HepG2 (cell line): Measurements from ENCODE around the gene RTP4. TPM values are rescaled to one million over a fixed set of nuclear protein-coding genes. Genes with fewer than 3 reads are reported as not detected.

Experiments used
- ATAC-seq: fragments of 200-7000 bp; cut with Tn5 transposase; 3 replicates; pipeline ENCODE4 v1.9.1; 2020; ENCODE audit warnings: mild to moderate bottlenecking, moderate library complexity
- BruUV-seq: library from RNA; stranded (reverse); fragments of 400-500 nt; replicated peaks from 2 replicates; lab custom pipeline; 2021; lab: Mats Ljungman, UMichigan
- CTCF ChIA-PET: fragments of 300-600 bp; formaldehyde crosslinking; extraction: SDS; loops from one replicate; lab custom pipeline; 2021; ENCODE audit warnings: low total read pairs, inconsistent platforms, low intra/inter-chr PET ratio; lab: Yijun Ruan, JAX
- POLR2A ChIA-PET: fragments of 350-600 bp; sonication (Branson Sonifier 250); formaldehyde crosslinking; loops from one replicate; lab custom pipeline; 2020; ENCODE audit warnings: antibody characterized with exemption, inconsistent platforms; lab: Yijun Ruan, JAX
- DNase-seq: peaks from one replicate; pipeline ENCODE4 v3.0.0-alpha.2; 2015; ENCODE audit warnings: low spot score
- FAIRE-seq: peaks from 3 replicates; lab custom pipeline; 2011; peaks lifted over from hg19 to GRCh38; lab: Jason Lieb, UNC
- H2AFZ ChIP-seq: one replicate; pipeline ENCODE4 v1.6.1; 2011; ENCODE audit warnings: low read length, inconsistent platforms
- H3K27ac ChIP-seq: fragments of 300-600 bp; 3 replicates; pipeline ENCODE4 v1.8.0; 2011; ENCODE audit warnings: mixed run types, mild to moderate bottlenecking, mixed read lengths, low read length, inconsistent platforms; ENCODE audit not compliant: insufficient read depth; ENCODE audit errors: extremely low read length
- H3K27me3 ChIP-seq, 2 experiments: fragments of 200-600 bp in 1 of 2; 2 replicates in 1 of 2; 3 replicates in 1 of 2; pipeline versions ENCODE4 v1.6.0 to v1.8.0; 2011; ENCODE audit warnings: low read length in 2 of 2, mild to moderate bottlenecking in 2 of 2, moderate library complexity in 2 of 2, inconsistent platforms in 1 of 2; ENCODE audit not compliant: insufficient read depth in 2 of 2, control insufficient read depth in 1 of 2
- H3K36me3 ChIP-seq, 2 experiments: fragments of 200-600 bp in 1 of 2; replicated peaks in 1 of 2; 2 replicates in 1 of 2; 3 replicates in 1 of 2; pipeline versions ENCODE4 v1.5.1 to v1.8.0; 2011; ENCODE audit warnings: low read length in 2 of 2, inconsistent platforms in 1 of 2; ENCODE audit not compliant: insufficient read depth in 2 of 2, control insufficient read depth in 1 of 2
- H3K4me1 ChIP-seq: 2 replicates; pipeline ENCODE4 v1.5.1; 2012; ENCODE audit warnings: low read length, inconsistent platforms; ENCODE audit not compliant: insufficient read depth
- H3K4me2 ChIP-seq: 2 replicates; pipeline ENCODE4 v1.6.0; 2011; ENCODE audit warnings: low read depth, low read length, inconsistent platforms
- H3K4me3 ChIP-seq, 3 experiments: fragments of 200-600 bp in 1 of 3; sonication (generic), shearing (Covaris generic) in 1 of 3; replicated peaks in 1 of 3; 2 replicates each; pipeline ENCODE4 v1.5.1; 2011 to 2016; ENCODE audit warnings: low read length in 3 of 3, inconsistent platforms in 2 of 3, low read depth in 2 of 3, mild to moderate bottlenecking in 2 of 3, control low read depth in 1 of 3, mixed read lengths in 1 of 3; ENCODE audit not compliant: insufficient read depth in 1 of 3
- H3K79me2 ChIP-seq: one replicate; pipeline ENCODE4 v1.6.1; 2011; ENCODE audit warnings: low read length, inconsistent platforms; ENCODE audit not compliant: insufficient read depth
- H3K9ac ChIP-seq: 2 replicates; pipeline ENCODE4 v1.6.0; 2011; ENCODE audit warnings: mild to moderate bottlenecking, low read depth, low read length, inconsistent platforms; ENCODE audit not compliant: insufficient read depth
- H3K9me3 ChIP-seq: 2 replicates; pipeline ENCODE4 v1.5.1; 2012; ENCODE audit warnings: mild to moderate bottlenecking, low read length
- H4K20me1 ChIP-seq: 2 replicates; pipeline ENCODE4 v1.6.0; 2011; ENCODE audit warnings: inconsistent platforms, mild to moderate bottlenecking, low read length, moderate library complexity; ENCODE audit not compliant: insufficient read depth
- AHDC1 ChIP-seq: sonication (generic); formaldehyde crosslinking; IDR thresholded peaks from 2 replicates; pipeline ENCODE4 v1.5.1; 2020; ENCODE audit warnings: mild to moderate bottlenecking, missing genetic modification reagents, borderline replicate concordance
- ATF6 ChIP-seq: sonication (generic); formaldehyde crosslinking; conservative IDR thresholded peaks from 2 replicates; pipeline ENCODE4 v1.4.0; 2020; ENCODE audit warnings: missing genetic modification reagents
- CEBPZ ChIP-seq: IDR thresholded peaks from 2 replicates; pipeline ENCODE4 v1.6.1; 2012; ENCODE audit warnings: low read length, improper control_type of control experiment
- CENPX ChIP-seq: sonication (generic); formaldehyde crosslinking; IDR thresholded peaks from 2 replicates; pipeline ENCODE4 v1.9.0; 2021; ENCODE audit warnings: mild to moderate bottlenecking, missing genetic modification reagents, moderate library complexity
- FOXP1 ChIP-seq, 2 experiments: fragments of 450-650 bp in 1 of 2; IDR thresholded peaks; 2 replicates each; pipeline ENCODE4 v1.6.1; 2017 to 2018; ENCODE audit warnings: antibody characterized with exemption in 1 of 2
- SMAD1 ChIP-seq: sonication (generic); formaldehyde crosslinking; IDR thresholded peaks from 2 replicates; pipeline ENCODE4 v1.4.0; 2020; ENCODE audit warnings: missing genetic modification reagents, low read depth, mild to moderate bottlenecking, borderline replicate concordance
- SRF ChIP-seq: IDR thresholded peaks from 2 replicates; pipeline ENCODE4 v1.6.1; 2011; ENCODE audit warnings: mild to moderate bottlenecking, low read depth, low read length, moderate library complexity
- THAP11 ChIP-seq: IDR thresholded peaks from 2 replicates; pipeline ENCODE4 v1.6.1; 2016; ENCODE audit warnings: missing biosample characterization, missing genetic modification reagents
- XRCC5 ChIP-seq: fragments of 200-400 bp; formaldehyde crosslinking; optimal IDR thresholded peaks from 2 replicates; pipeline ENCODE3; 2017; ENCODE audit warnings: mild to moderate bottlenecking, low read length
- ZFX ChIP-seq: sonication (generic); formaldehyde crosslinking; IDR thresholded peaks from 2 replicates; pipeline ENCODE4 v1.4.0; 2020; ENCODE audit warnings: mild to moderate bottlenecking, low read depth, missing genetic modification reagents, moderate library complexity
- WGBS: methylation state at CpG from one replicate; pipeline ENCODE4 v1.1.6; 2017; ENCODE audit warnings: low lambda C conversion rate; 5-methylcytosine and 5-hydroxymethylcytosine counted together
- in situ Hi-C: cut with HindIII; loops from 2 replicates; pipeline ENCODE4 v1.10.0; 2017; ENCODE audit warnings: low pct_unique_long_range_greater_than_20kb; ENCODE audit not compliant: extremely low pct_ligation_motif_present
- intact Hi-C: fragments of 100-400 bp; cut with micrococcal nuclease; formaldehyde crosslinking; loops from one replicate; pipeline ENCODE4 v1.10.0; 2022; ENCODE audit not compliant: unreplicated experiment
- polyA plus RNA-seq, 8 experiments: library from polyadenylated mRNA; depleted of rRNA in 3 of 8; stranded (reverse) in 7 of 8; unstranded in 1 of 8; fragments of >200 nt; fragmentation: Illumina TruSeq in 4 of 8; extraction: Trizol in 4 of 8; gene quantifications; 2 replicates each; pipeline versions ENCODE4 v1.2.1 to v1.2.3, GENCODE V29; 2011 to 2016; ENCODE audit warnings: low read depth in 4 of 8, missing spikeins in 1 of 8, mixed read lengths in 1 of 8; ENCODE audit not compliant: insufficient read depth in 1 of 8
- total RNA-seq, 5 experiments: library from RNA; depleted of rRNA; stranded (reverse); fragments of >200 nt; fragmentation: Illumina TruSeq; extraction: Trizol; gene quantifications; 2 replicates each; pipeline ENCODE4 v1.2.3, GENCODE V29; 2016; ENCODE audit warnings: low read depth in 1 of 5

RTP4 gene
- total and polyA plus RNA-seq, 2 of the 13 experiments (the other 11 are each of a cell fraction or from before 2014, with no cell fraction given): 0.11 to 0.62 TPM

- TF ChIP-seq AHDC1 (CRISPR knock-in tag): no peak
- no peak for TF ChIP-seq XRCC5
Observed at GRCh38 chr3:187361835-187362234, 6.3 kb upstream of the RTP4 start (continued).

- H3K27me3 ChIP-seq: no peaks in the 10 kb centered on the region
- 80% methylated on average over 9 of the region's 29 CpGs for WGBS
- peak overlapping the region in 1 of 3 experiments; percentile 66; a peak in 2 of 6 replicates for H3K4me3 ChIP-seq
- CTCF ChIA-PET: no interaction called here
- intact Hi-C loops: no loop called here
- in situ Hi-C loops: no loop called here
- no peak overlapping the region; the same call in 1 of the 2 replicates for H3K9ac ChIP-seq
- POLR2A ChIA-PET: no interaction called here
- no peaks in the 10 kb centered on the region for H3K79me2 ChIP-seq
- H2AFZ ChIP-seq: no peak overlapping the region
- H3K4me1 ChIP-seq: no peaks in the 10 kb centered on the region
- no peak for FAIRE-seq
- H3K4me2 ChIP-seq: peak overlapping the region; percentile 89
- DNase-seq: no peak
- H3K27ac ChIP-seq: no peak overlapping the region
- H3K36me3 ChIP-seq: no peaks in the 10 kb centered on the region
- no peaks in the 10 kb centered on the region for H3K9me3 ChIP-seq
- no TSS peak for BruUV-seq
- ATAC-seq: peak; percentile 49
- no peaks in the 10 kb centered on the region for H4K20me1 ChIP-seq
- TF ChIP-seq ZFX (CRISPR knock-in tag): 0 out of 2 replicates have a peak, but pooled peaks have one; percentile 30
- no peak for TF ChIP-seq ATF6 (CRISPR knock-in tag)
- TF ChIP-seq CENPX (CRISPR knock-in tag): no peak
- TF ChIP-seq CEBPZ: no peak
- no peak for TF ChIP-seq FOXP1 (IDR thresholded peaks at IDR 0.05)
- TF ChIP-seq FOXP1 (CRISPR knock-in tag; IDR thresholded peaks at IDR 0.05): no peak
- no peak for TF ChIP-seq SRF
- no peak for TF ChIP-seq THAP11 (CRISPR knock-in tag)
- no peak for TF ChIP-seq SMAD1 (CRISPR knock-in tag)
Observed at GRCh38 chr3:187367561-187368103, 553 bp upstream of the RTP4 start.
